Chondrocyte (in vitro differentiated cells): ENCODE results near the gene TANGO2. TPM values are rescaled to one million over a fixed set of nuclear protein-coding genes. Genes with fewer than 3 reads are reported as not detected.

Experiments used
- DNase-seq: peaks from one replicate; pipeline ENCODE4 v3.0.0; 2021; ENCODE audit warnings: mixed read lengths, low spot score
- H3K27ac Mint-ChIP-seq: one replicate; pipeline ENCODE4 v1.8.0; 2021; ENCODE audit warnings: mild to moderate bottlenecking, moderate library complexity, mixed read lengths; ENCODE audit not compliant: unreplicated experiment
- H3K27me3 Mint-ChIP-seq: 2 replicates; pipeline ENCODE4 v1.8.0; 2021; ENCODE audit warnings: low read depth, mixed read lengths
- H3K36me3 Mint-ChIP-seq: 2 replicates; pipeline ENCODE4 v1.8.0; 2021; ENCODE audit warnings: low read depth, mixed read lengths
- H3K4me1 Mint-ChIP-seq: 2 replicates; pipeline ENCODE4 v1.8.0; 2021; ENCODE audit warnings: low read depth, mild to moderate bottlenecking, mixed read lengths
- H3K4me3 Mint-ChIP-seq: one replicate; pipeline ENCODE4 v1.8.0; 2021; ENCODE audit warnings: mild to moderate bottlenecking, moderate library complexity, mixed read lengths; ENCODE audit not compliant: unreplicated experiment
- H3K9me3 Mint-ChIP-seq: 2 replicates; pipeline ENCODE4 v1.8.0; 2021; ENCODE audit warnings: low read depth, mixed read lengths
- CTCF ChIP-seq: fragments of 200-600 bp; sonication (generic); IDR thresholded peaks from 2 replicates; pipeline ENCODE4 v1.5.0; 2021; ENCODE audit warnings: antibody characterized with exemption, mild to moderate bottlenecking, moderate library complexity
- total RNA-seq: library from RNA; stranded (reverse); gene quantifications from 3 replicates; pipeline ENCODE4 v1.2.1, GENCODE V29; 2021

The TANGO2 gene
- total RNA-seq, 1 donor from 2014 or later, result 30.1 TPM

DNA sequence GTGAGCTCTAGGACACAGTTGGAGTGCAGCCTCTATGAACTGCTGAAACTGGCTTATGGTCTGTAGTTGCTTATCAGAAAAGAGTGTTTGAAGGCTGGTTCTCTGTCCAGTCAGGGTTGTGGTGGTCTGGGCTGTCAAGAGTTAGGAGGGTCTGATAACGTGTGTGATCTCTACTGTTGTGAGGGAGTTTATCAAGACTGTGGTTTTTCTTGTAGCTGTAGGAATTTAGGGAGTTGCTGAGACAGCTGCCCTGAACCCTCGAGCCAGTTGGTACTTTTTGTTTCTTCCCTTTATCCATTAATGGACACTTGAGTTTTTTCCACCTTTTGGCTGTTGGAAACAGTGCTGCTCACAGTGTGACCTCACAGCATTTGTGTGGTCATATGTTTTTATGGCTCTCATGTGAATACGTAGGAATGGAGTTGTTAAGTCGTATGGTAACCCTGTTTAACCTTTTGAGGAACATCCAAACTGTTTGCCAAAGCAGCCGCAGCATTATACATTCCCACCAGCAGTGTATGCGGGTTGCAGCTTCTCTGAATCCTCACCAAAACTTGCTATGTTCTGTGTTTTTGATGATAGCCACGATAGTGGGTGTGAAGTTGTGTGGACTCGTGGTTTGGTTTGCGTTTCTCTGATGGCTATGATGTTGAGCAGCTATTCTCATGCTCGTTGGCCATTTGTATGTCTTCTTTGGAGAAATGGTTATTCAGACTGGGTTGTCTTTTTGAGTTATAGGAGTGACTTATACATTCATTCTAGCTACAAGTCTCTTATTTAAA lies 38.3 kb downstream of the TANGO2 start:
- DNase-seq, result no peak
- Mint-ChIP-seq H3K9me3 (no peaks in the 10 kb centered on the region), H3K27me3 (no peaks in the 10 kb centered on the region), H3K4me1 (no peaks in the 10 kb centered on the region), H3K4me3 (no peak overlapping the region), H3K27ac (no peak overlapping the region), H3K36me3 (peaks cover 23% of the 10 kb centered on the region)
- TF ChIP-seq CTCF, result no peak

GRCh38 chr22:20060700-20061480 lies 40.0 kb downstream of the TANGO2 start:
- H3K36me3 Mint-ChIP-seq, result peaks cover 23% of the 10 kb centered on the region
- no peaks in the 10 kb centered on the region for H3K27me3 Mint-ChIP-seq
- H3K4me1 Mint-ChIP-seq, result no peaks in the 10 kb centered on the region
- H3K27ac Mint-ChIP-seq, result no peak overlapping the region
- no peaks in the 10 kb centered on the region for H3K9me3 Mint-ChIP-seq
- H3K4me3 Mint-ChIP-seq, result no peak overlapping the region
- TF ChIP-seq CTCF, result no peak
- no peak for DNase-seq

- peaks cover 23% of the 10 kb centered on the region for H3K36me3 Mint-ChIP-seq
- H3K4me3 Mint-ChIP-seq, result no peak overlapping the region
- H3K27me3 Mint-ChIP-seq, result no peaks in the 10 kb centered on the region
- no peak overlapping the region for H3K27ac Mint-ChIP-seq
- no peak for DNase-seq
- H3K4me1 Mint-ChIP-seq, result no peaks in the 10 kb centered on the region
- TF ChIP-seq CTCF, result no peak
- H3K9me3 Mint-ChIP-seq, result no peaks in the 10 kb centered on the region
These were observed 40.6 kb downstream of the TANGO2 start for GRCh38 chr22:20061481-20061861.

DNA sequence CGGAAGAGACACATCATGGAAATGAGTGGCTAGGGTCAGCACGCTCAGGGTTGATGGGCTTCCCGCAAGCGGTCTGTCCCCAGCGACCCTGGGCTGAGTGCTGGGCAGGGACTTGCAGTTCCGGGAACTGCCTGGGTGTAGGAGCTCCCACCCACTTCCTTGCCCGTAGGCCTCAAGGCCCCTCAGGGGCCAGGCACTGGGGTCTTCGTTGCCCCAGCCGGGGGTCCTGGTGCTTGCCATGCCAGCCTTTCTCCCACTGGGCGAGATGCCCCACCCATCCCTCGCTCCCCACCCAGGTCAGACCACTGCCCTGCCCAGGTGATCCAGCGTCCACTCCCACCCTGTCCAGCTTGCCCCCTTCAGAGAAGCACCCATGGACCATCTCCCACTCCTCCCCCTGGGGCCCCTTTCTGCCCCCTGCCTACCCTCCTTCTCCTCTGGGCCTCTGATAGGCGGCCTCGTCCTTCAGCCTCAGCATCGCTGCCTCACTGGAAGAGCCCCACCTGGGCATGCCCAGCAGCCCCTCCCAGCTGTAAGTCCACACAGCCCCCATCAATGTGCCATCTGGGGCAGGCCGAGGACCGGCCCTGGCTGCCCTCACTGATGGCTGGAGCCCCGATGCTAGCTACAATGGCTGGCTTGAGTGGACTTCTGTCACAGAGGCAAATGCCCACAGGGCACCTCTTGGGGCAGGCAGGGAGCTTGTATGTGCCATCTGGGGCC lies 41.3 kb downstream of the TANGO2 start:
- H3K4me3 Mint-ChIP-seq, result no peak overlapping the region
- H3K27me3 Mint-ChIP-seq, result no peaks in the 10 kb centered on the region
- no peak for DNase-seq
- no peaks in the 10 kb centered on the region for H3K9me3 Mint-ChIP-seq
- H3K27ac Mint-ChIP-seq, result no peak overlapping the region
- peaks cover 20% of the 10 kb centered on the region for H3K36me3 Mint-ChIP-seq
- TF ChIP-seq CTCF, result no peak
- H3K4me1 Mint-ChIP-seq, result no peaks in the 10 kb centered on the region

- H3K9me3 Mint-ChIP-seq, result no peaks in the 10 kb centered on the region
- no peak overlapping the region for H3K4me3 Mint-ChIP-seq
- H3K36me3 Mint-ChIP-seq, result peaks cover 20% of the 10 kb centered on the region
- TF ChIP-seq CTCF, result no peak
- no peak for DNase-seq
- no peaks in the 10 kb centered on the region for H3K4me1 Mint-ChIP-seq
- no peaks in the 10 kb centered on the region for H3K27me3 Mint-ChIP-seq
- H3K27ac Mint-ChIP-seq, result no peak overlapping the region
These were observed 41.8 kb downstream of the TANGO2 start for GRCh38 chr22:20062766-20063083.
